K562 (cell line): Measurements from ENCODE around the gene TNFRSF19. TPM values are rescaled to one million over a fixed set of nuclear protein-coding genes. Genes with fewer than 3 reads are reported as not detected.

ENCODE experiments used
- ATAC-seq: fragments of 200-7000 bp; cut with Tn5 transposase; 3 replicates; pipeline ENCODE4 v1.9.1; 2020; ENCODE audit warnings: moderate library complexity
- BruUV-seq: library from RNA; stranded (reverse); fragments of 400-500 nt; replicated peaks from 2 replicates; lab custom pipeline; 2021; lab: Mats Ljungman, UMichigan
- CTCF ChIA-PET: fragments of 300-600 bp; formaldehyde crosslinking; extraction: SDS; loops from one replicate; lab custom pipeline; 2021; ENCODE audit warnings: low intra/inter-chr PET ratio; lab: Yijun Ruan, JAX
- POLR2A ChIA-PET: fragments of 300-600, 350-650 bp; sonication (Branson Sonifier 250); formaldehyde crosslinking; extraction: SDS; loops from one replicate; lab custom pipeline; 2021; ENCODE audit warnings: antibody characterized with exemption, inconsistent platforms; lab: Yijun Ruan, JAX
- DNase-seq, 4 experiments: peaks; one replicate each; pipeline versions ENCODE4 v3.0.0 to v3.0.0-alpha.2; 2011 to 2018; ENCODE audit warnings: low spot score in 3 of 4, mixed read lengths in 3 of 4; ENCODE audit errors: extremely low read depth in 1 of 4
- FAIRE-seq: peaks from 2 replicates; lab custom pipeline; 2011; peaks lifted over from hg19 to GRCh38; lab: Jason Lieb, UNC
- H2AFZ ChIP-seq: 2 replicates; pipeline ENCODE4 v1.6.0; 2011; ENCODE audit warnings: low read depth, low read length, control low read depth, inconsistent platforms
- H3K27ac ChIP-seq: fragments of 200-600 bp; 3 replicates; pipeline ENCODE4 v1.8.0; 2011; ENCODE audit warnings: low read depth, mild to moderate bottlenecking, control low read depth, inconsistent platforms, low read length, moderate library complexity, mixed read lengths; ENCODE audit errors: extremely low read depth
- H3K27me3 ChIP-seq, 2 experiments: fragments of 300-600 bp in 1 of 2; 2 replicates in 1 of 2; 3 replicates in 1 of 2; pipeline versions ENCODE4 v1.6.0 to v1.8.0; 2011; ENCODE audit warnings: inconsistent platforms in 2 of 2, low read length in 2 of 2, mild to moderate bottlenecking in 1 of 2, mixed read lengths in 1 of 2, moderate library complexity in 1 of 2; ENCODE audit not compliant: control insufficient read depth in 2 of 2, insufficient read depth in 2 of 2
- H3K36me3 ChIP-seq: fragments of 300-600 bp; 3 replicates; pipeline ENCODE4 v1.8.0; 2011; ENCODE audit warnings: mild to moderate bottlenecking, low read length, inconsistent platforms; ENCODE audit not compliant: control insufficient read depth, insufficient read depth
- H3K4me1 ChIP-seq, 2 experiments: fragments of 200-600 bp in 1 of 2; replicated peaks in 1 of 2; 2 replicates in 1 of 2; 3 replicates in 1 of 2; pipeline versions ENCODE4 v1.5.1 to v1.8.0; 2011; ENCODE audit warnings: inconsistent platforms in 2 of 2, low read length in 2 of 2, mild to moderate bottlenecking in 1 of 2, mixed read lengths in 1 of 2, moderate library complexity in 1 of 2; ENCODE audit not compliant: control insufficient read depth in 2 of 2, insufficient read depth in 2 of 2
- H3K4me2 ChIP-seq: 2 replicates; pipeline ENCODE4 v1.6.1; 2011; ENCODE audit warnings: low read length, control low read depth, inconsistent platforms, mixed read lengths; ENCODE audit not compliant: insufficient read depth
- H3K4me3 ChIP-seq: fragments of 200-600 bp; sonication (generic), shearing (Covaris generic); 2 replicates; pipeline ENCODE4 v1.5.1; 2016; ENCODE audit warnings: control low read depth, inconsistent platforms
- H3K79me2 ChIP-seq: fragments of 200-600 bp; 3 replicates; pipeline ENCODE4 v1.8.0; 2011; ENCODE audit warnings: low read length, inconsistent platforms; ENCODE audit not compliant: control insufficient read depth, insufficient read depth
- H3K9ac ChIP-seq, 2 experiments: 2 replicates each; pipeline versions ENCODE4 v1.6.0 to v1.6.1; 2011; ENCODE audit warnings: low read depth in 2 of 2, low read length in 2 of 2, control low read depth in 1 of 2, inconsistent platforms in 1 of 2, mild to moderate bottlenecking in 1 of 2, mixed read lengths in 1 of 2; ENCODE audit not compliant: insufficient read depth in 1 of 2
- H3K9me1 ChIP-seq: one replicate; pipeline ENCODE4 v1.6.0; 2011; ENCODE audit warnings: inconsistent platforms, mild to moderate bottlenecking, low read length, moderate library complexity; ENCODE audit not compliant: control insufficient read depth, insufficient read depth
- H3K9me3 ChIP-seq: replicated peaks from 2 replicates; pipeline ENCODE4 v1.5.1; 2011; ENCODE audit warnings: low read depth, low read length, inconsistent platforms; ENCODE audit not compliant: control insufficient read depth, insufficient read depth
- H4K20me1 ChIP-seq: replicated peaks from 2 replicates; pipeline ENCODE4 v1.6.1; 2011; ENCODE audit warnings: low read length, inconsistent platforms, mixed read lengths; ENCODE audit not compliant: control insufficient read depth, insufficient read depth
- BACH1 ChIP-seq: fragments of 200-800 bp; sonication (Bioruptor generic); IDR thresholded peaks from 2 replicates; pipeline ENCODE4 v1.6.1; 2016; ENCODE audit warnings: missing genetic modification characterization, missing compliant biosample characterization
- HDGF ChIP-seq: fragments of 450-650 bp; IDR thresholded peaks from 2 replicates; pipeline ENCODE4 v1.6.1; 2016
- HMBOX1 ChIP-seq: sonication (generic); IDR thresholded peaks from 2 replicates; pipeline ENCODE4 v1.6.1; 2016
- MITF ChIP-seq: IDR thresholded peaks from 2 replicates; pipeline ENCODE4 v1.6.1; 2014; ENCODE audit warnings: antibody characterized with exemption
- MYNN ChIP-seq, 2 experiments: sonication (generic); formaldehyde crosslinking in 1 of 2; IDR thresholded peaks; 2 replicates each; pipeline versions ENCODE4 v1.5.0 to v1.6.1; 2016 to 2020; ENCODE audit warnings: antibody characterized with exemption in 1 of 2, missing genetic modification reagents in 1 of 2
- PML ChIP-seq: IDR thresholded peaks from 2 replicates; pipeline ENCODE4 v1.6.1; 2012; ENCODE audit warnings: low read length, inconsistent platforms
- PRDM10 ChIP-seq: fragments of 450-650 bp; IDR thresholded peaks from 2 replicates; pipeline ENCODE4 v1.6.1; 2018; ENCODE audit not compliant: partially characterized antibody
- RNF2 ChIP-seq: sonication (generic); IDR thresholded peaks from 2 replicates; pipeline ENCODE4 v1.6.1; 2016
- SMAD3 ChIP-seq: fragments of 450-650 bp; formaldehyde crosslinking; conservative IDR thresholded peaks from 2 replicates; pipeline ENCODE4 v1.4.0; 2020; ENCODE audit warnings: mild to moderate bottlenecking
- TCF3 ChIP-seq: sonication (generic); formaldehyde crosslinking; IDR thresholded peaks from 2 replicates; pipeline ENCODE4 v1.4.0; 2020; ENCODE audit warnings: mild to moderate bottlenecking, missing genetic modification reagents
- XRCC4 ChIP-seq: IDR thresholded peaks from one replicate; pipeline ENCODE4 v1.6.1; 2011; ENCODE audit not compliant: insufficient read depth, insufficient read length; ENCODE audit errors: extremely low read depth
- ZHX1 ChIP-seq: fragments of 150-350 bp; conservative IDR thresholded peaks from 2 replicates; pipeline ENCODE4 v1.6.1; 2014; ENCODE audit warnings: low read length
- ZNF253 ChIP-seq: fragments of 250-450 bp; sonication (Bioruptor Pico); conservative IDR thresholded peaks from 2 replicates; pipeline ENCODE4 v1.6.1; 2021; ENCODE audit warnings: mild to moderate bottlenecking
- WGBS: fragments of 100-300 bp; shearing (Covaris generic); methylation state at CpG from one replicate; pipeline ENCODE4 v1.1.6; 2016; ENCODE audit warnings: low coverage, mixed read lengths; ENCODE audit not compliant: insufficient coverage; ENCODE audit errors: missing lambda C conversion rate; 5-methylcytosine and 5-hydroxymethylcytosine counted together
- in situ Hi-C: fragments of 300-500 bp; cut with MboI; formaldehyde crosslinking; loops from 4 replicates; pipeline ENCODE4 v1.15.0; 2018; ENCODE audit warnings: inconsistent platforms, mixed read lengths
- intact Hi-C: fragments of 100-400 bp; cut with micrococcal nuclease; formaldehyde crosslinking; loops from 2 replicates; pipeline ENCODE4 v1.14.2; 2022
- polyA plus RNA-seq, 8 experiments: library from polyadenylated mRNA; depleted of rRNA in 4 of 8; stranded (reverse) in 5 of 8; unstranded in 3 of 8; fragments of >200 nt; fragmentation: Nextera tagmentation in 2 of 8; fragmentation: Illumina TruSeq in 1 of 8; extraction: Ambion mirVana in 2 of 8; extraction: Trizol in 1 of 8; gene quantifications; 2 replicates each; pipeline versions ENCODE4 v1.2.1 to v1.2.3, GENCODE V29; 2011 to 2014; ENCODE audit warnings: inconsistent platforms in 1 of 8, missing spikeins in 1 of 8
- total RNA-seq, 7 experiments: library from RNA; depleted of rRNA in 6 of 7; stranded (reverse); fragments of >200 nt in 6 of 7; fragmentation: Illumina TruSeq in 2 of 7; extraction: Trizol in 2 of 7; gene quantifications; 2 replicates each; pipeline versions ENCODE4 v1.2.1 to v1.2.3, GENCODE V29; 2011 to 2021; ENCODE audit warnings: low replicate concordance in 1 of 7

The TNFRSF19 gene
- total and polyA plus RNA-seq, 9 of the 15 experiments (the other 6 are each of a cell fraction or from before 2014, with no cell fraction given) = 0.01 to 0.07 TPM; not detected in 7

- TF ChIP-seq PRDM10 (no peak), MYNN (IDR thresholded peaks at IDR 0.05) (no peak), MYNN (CRISPR knock-in tag; IDR thresholded peaks at IDR 0.05) (no peak)
Measured at GRCh38 chr13:23703246-23703860, 133.1 kb downstream of the TNFRSF19 start (continued).

- H4K20me1 ChIP-seq = no peaks in the 10 kb centered on the region
- no peak overlapping the region for H2AFZ ChIP-seq
- CTCF ChIA-PET = no interaction called here
- no peak overlapping the region for H3K27ac ChIP-seq
- POLR2A ChIA-PET = no interaction called here
- no peaks in the 10 kb centered on the region for H3K79me2 ChIP-seq
- BruUV-seq = no TSS peak
- intact Hi-C loops = no loop called here
- H3K4me2 ChIP-seq = no peak overlapping the region
- WGBS = 0% methylated on average over 2 of the region's 2 CpGs
- FAIRE-seq (no peak), DNase-seq (no peak), ATAC-seq (no peak)
- no peak overlapping the region for H3K9ac ChIP-seq
- in situ Hi-C loops = no loop called here
- peaks cover 8 to 38% of the 10 kb centered on the region in 2 experiments; a peak in 4 of 5 replicates for H3K27me3 ChIP-seq
- no peaks in the 10 kb centered on the region for H3K36me3 ChIP-seq
- H3K4me3 ChIP-seq = no peak overlapping the region
- no peaks in the 10 kb centered on the region for H3K4me1 ChIP-seq
- H3K9me3 ChIP-seq = no peaks in the 10 kb centered on the region
- no peaks in the 10 kb centered on the region for H3K9me1 ChIP-seq
- TF ChIP-seq MITF (no peak), TCF3 (CRISPR knock-in tag) (no peak), ZNF253 (no peak), HMBOX1 (no peak), PML (no peak), RNF2 (no peak), BACH1 (no peak), HDGF (no peak), XRCC4 (no peak), ZHX1 (no peak), SMAD3 (CRISPR knock-in tag) (no peak)
Measured at GRCh38 chr13:23705583-23705982, 135.4 kb downstream of the TNFRSF19 start.
